Measurements from ENCODE around the gene NANOS2. TPM values are rescaled to one million over a fixed set of nuclear protein-coding genes. Genes with fewer than 3 reads are reported as not detected.
A peak's percentile ranks its signal among the peaks of the same experiment; 100 is the strongest.

The NANOS2 gene
- total and polyA plus RNA-seq, 2 of the 13 experiments (the other 11 are each of a cell fraction or from before 2014, with no cell fraction given), result not detected

DNA sequence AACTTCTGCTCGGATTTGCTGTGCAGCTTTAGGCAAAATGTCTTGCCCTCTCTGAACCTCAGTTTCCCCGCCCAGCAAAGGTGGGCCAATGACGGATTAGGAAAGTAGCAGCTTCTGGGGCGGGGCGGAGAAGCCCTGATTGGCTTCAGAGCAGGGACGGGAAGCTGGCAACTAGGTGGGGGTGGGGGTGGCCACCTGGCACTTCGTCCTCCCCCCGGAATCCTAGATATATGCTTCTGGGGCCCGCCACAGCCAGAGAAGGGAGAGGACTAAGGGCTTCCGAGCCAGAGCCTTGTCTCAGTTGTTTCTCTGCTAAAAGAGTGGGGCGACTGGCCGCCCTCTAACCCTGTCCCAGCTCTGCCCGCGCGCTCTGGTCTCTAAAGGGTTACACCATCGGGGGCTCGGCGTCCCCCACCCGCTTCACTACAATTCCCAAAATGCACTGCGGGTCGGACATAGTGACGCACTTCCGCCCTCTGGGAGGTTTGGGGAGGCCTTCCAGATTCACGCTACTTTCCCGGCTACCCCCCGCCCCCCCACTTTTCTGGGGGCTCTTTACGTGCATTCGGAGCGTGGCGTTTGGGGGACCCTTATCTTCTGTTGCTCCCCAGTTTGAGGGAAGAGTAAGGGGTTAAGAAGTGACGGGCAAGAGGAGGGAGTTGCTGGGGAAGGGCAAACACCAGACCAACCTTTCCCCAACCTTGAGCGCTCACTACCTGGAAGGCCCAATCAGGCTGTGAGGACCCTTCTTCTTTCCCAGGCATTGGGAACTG lies 28.0 kb downstream of the NANOS2 start (continued):
- TF ChIP-seq ZNF468 (CRISPR knock-in tag; IDR thresholded peaks at IDR 0.05), result no peak
- no peak for TF ChIP-seq ARHGAP35 (CRISPR knock-in tag; IDR thresholded peaks at IDR 0.05; ENCODE audit: borderline replicate concordance)
- no peak for TF ChIP-seq SP5 (CRISPR knock-in tag; IDR thresholded peaks at IDR 0.05; ENCODE audit: borderline replicate concordance, low read depth)
- peak; percentile 11; the same call in 1 of the 2 replicates for TF ChIP-seq ZNF235 (CRISPR knock-in tag; IDR thresholded peaks at IDR 0.05; ENCODE audit: borderline replicate concordance)
- no peak for TF ChIP-seq NFAT5 (CRISPR knock-in tag; IDR thresholded peaks at IDR 0.05)
- TF ChIP-seq ZNF768 (CRISPR knock-in tag; IDR thresholded peaks at IDR 0.05), result peak; percentile 100
- TF ChIP-seq, protein P1, sequence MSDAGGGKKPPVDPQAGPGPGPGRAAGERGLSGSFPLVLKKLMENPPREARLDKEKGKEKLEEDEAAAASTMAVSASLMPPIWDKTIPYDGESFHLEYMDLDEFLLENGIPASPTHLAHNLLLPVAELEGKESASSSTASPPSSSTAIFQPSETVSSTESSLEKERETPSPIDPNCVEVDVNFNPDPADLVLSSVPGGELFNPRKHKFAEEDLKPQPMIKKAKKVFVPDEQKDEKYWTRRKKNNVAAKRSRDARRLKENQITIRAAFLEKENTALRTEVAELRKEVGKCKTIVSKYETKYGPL (CRISPR knock-in tag; IDR thresholded peaks at IDR 0.05), result peak; percentile 75; the same call in 1 of the 2 replicates
- TF ChIP-seq ZNF263 (CRISPR knock-in tag; IDR thresholded peaks at IDR 0.05), result peak; percentile 51
- no peak for TF ChIP-seq ZNF616 (CRISPR knock-in tag; IDR thresholded peaks at IDR 0.05; ENCODE audit: low read depth)
- TF ChIP-seq ZNF501 (CRISPR knock-in tag; IDR thresholded peaks at IDR 0.05), result peak; percentile 34
- TF ChIP-seq ZNF607 (CRISPR knock-in tag; IDR thresholded peaks at IDR 0.05; ENCODE audit: borderline replicate concordance), result no peak
- no peak for TF ChIP-seq TBX3 (IDR thresholded peaks at IDR 0.05; ENCODE audit: borderline replicate concordance)
- TF ChIP-seq, protein P2, sequence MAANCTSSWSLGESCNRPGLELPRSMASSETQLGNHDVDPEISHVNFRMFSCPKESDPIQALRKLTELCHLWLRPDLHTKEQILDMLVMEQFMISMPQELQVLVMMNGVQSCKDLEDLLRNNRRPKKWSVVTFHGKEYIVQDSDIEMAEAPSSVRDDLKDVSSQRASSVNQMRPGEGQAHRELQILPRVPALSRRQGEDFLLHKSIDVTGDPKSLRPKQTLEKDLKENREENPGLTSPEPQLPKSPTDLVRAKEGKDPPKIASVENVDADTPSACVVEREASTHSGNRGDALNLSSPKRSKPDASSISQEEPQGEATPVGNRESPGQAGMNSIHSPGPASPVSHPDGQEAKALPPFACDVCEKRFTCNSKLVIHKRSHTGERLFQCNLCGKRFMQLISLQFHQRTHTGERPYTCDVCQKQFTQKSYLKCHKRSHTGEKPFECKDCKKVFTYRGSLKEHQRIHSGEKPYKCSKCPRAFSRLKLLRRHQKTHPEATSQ (CRISPR knock-in tag; IDR thresholded peaks at IDR 0.05; ENCODE audit: borderline replicate concordance), result no peak; the same call in 1 of the 2 replicates
- TF ChIP-seq CREBL2 (CRISPR knock-in tag; IDR thresholded peaks at IDR 0.05; ENCODE audit: borderline replicate concordance), result no peak
- no peak for TF ChIP-seq RERE (CRISPR knock-in tag; IDR thresholded peaks at IDR 0.05; ENCODE audit: low read depth)

Data from HepG2 (cell line).